Lower leg skin (tissue), 3 donors: Measurements from ENCODE around the gene ADD1.
"Not testable (repeated sequence)": the region's sequence is repeated elsewhere in the genome, so short reads cannot be mapped to it uniquely, and the experiment has no call there.

Source experiments
- POLR2A ChIP-seq, 2 donors: fragments of 450-650 bp; IDR thresholded peaks; one replicate each; pipeline ENCODE4 v1.6.1; 2016 to 2017; ENCODE audit warnings: antibody characterized with exemption in 2 of 2, mild to moderate bottlenecking in 1 of 2, moderate library complexity in 1 of 2
- TF ChIP-seq, protein P1 (sequence below), 3 donors: fragments of 450-650 bp; IDR thresholded peaks; one replicate each; pipeline ENCODE4 v1.5.1; 2016; ENCODE audit warnings: antibody characterized with exemption in 3 of 3, mild to moderate bottlenecking in 3 of 3, moderate library complexity in 2 of 3

DNA sequence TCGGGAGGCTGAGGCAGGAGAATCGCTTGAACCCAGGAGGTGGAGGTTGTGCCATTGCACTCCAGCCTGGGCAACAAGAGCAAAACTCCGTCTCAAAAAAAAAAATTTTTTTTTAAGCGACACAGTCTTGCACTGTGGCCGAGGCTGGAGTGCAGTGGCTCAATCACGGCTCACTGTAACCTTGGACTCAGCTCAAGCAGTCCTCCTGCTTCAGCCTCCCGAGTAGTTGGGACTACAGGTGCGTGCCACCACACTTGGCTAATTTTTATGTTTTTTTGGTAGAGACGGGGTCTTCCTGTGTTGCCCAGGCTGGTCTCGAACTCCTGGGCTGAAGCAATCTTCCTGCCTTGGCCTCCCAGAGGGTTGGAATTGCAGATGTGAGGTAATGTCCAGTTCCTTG, 94.8 kb downstream of the ADD1 start:
- TF ChIP-seq, protein P1, sequence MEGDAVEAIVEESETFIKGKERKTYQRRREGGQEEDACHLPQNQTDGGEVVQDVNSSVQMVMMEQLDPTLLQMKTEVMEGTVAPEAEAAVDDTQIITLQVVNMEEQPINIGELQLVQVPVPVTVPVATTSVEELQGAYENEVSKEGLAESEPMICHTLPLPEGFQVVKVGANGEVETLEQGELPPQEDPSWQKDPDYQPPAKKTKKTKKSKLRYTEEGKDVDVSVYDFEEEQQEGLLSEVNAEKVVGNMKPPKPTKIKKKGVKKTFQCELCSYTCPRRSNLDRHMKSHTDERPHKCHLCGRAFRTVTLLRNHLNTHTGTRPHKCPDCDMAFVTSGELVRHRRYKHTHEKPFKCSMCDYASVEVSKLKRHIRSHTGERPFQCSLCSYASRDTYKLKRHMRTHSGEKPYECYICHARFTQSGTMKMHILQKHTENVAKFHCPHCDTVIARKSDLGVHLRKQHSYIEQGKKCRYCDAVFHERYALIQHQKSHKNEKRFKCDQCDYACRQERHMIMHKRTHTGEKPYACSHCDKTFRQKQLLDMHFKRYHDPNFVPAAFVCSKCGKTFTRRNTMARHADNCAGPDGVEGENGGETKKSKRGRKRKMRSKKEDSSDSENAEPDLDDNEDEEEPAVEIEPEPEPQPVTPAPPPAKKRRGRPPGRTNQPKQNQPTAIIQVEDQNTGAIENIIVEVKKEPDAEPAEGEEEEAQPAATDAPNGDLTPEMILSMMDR (IDR thresholded peaks at IDR 0.05), result not testable (repeated sequence)
- not testable (repeated sequence) for TF ChIP-seq POLR2A (IDR thresholded peaks at IDR 0.05)
